Activated CD8-positive, alpha-beta T cell treated with anti-CD3 and anti-CD28 coated beads for 36 hours (primary cell): ENCODE measurements around the gene IFNLR1. TPM values are rescaled to one million over a fixed set of nuclear protein-coding genes. Genes with fewer than 3 reads are reported as not detected.

Experiments
- ATAC-seq: fragments of 200-7000 bp; cut with Tn5 transposase; one replicate; pipeline ENCODE4 v1.10.0; 2021; ENCODE audit warnings: mild to moderate bottlenecking, moderate library complexity
- CTCF ChIA-PET: fragments of 350-600 bp; sonication (Branson Sonifier 250); formaldehyde crosslinking; loops from one replicate; lab custom pipeline; 2021; ENCODE audit warnings: antibody characterized with exemption; lab: Charles Lee
- POLR2A ChIA-PET: fragments of 350-600 bp; sonication (Branson Sonifier 250); formaldehyde crosslinking; loops from one replicate; lab custom pipeline; 2021; ENCODE audit warnings: antibody characterized with exemption; lab: Charles Lee
- DNase-seq: peaks from one replicate; pipeline ENCODE4 v3.0.0-alpha.2; 2020
- H3K27ac Mint-ChIP-seq: one replicate; pipeline ENCODE4 v1.8.0; 2021; ENCODE audit warnings: mild to moderate bottlenecking, mixed read lengths
- H3K27me3 Mint-ChIP-seq: one replicate; pipeline ENCODE4 v1.8.0; 2021; ENCODE audit warnings: mixed read lengths
- H3K36me3 Mint-ChIP-seq: one replicate; pipeline ENCODE4 v1.8.0; 2021; ENCODE audit warnings: low read depth, mixed read lengths
- H3K4me1 Mint-ChIP-seq: one replicate; pipeline ENCODE4 v1.8.0; 2021; ENCODE audit warnings: low read depth, mixed read lengths
- H3K4me3 Mint-ChIP-seq: one replicate; pipeline ENCODE4 v1.8.0; 2021; ENCODE audit warnings: mild to moderate bottlenecking, moderate library complexity, mixed read lengths
- H3K9me3 Mint-ChIP-seq: one replicate; pipeline ENCODE4 v1.8.0; 2021; ENCODE audit warnings: mixed read lengths
- CTCF ChIP-seq: fragments of 200-600 bp; IDR thresholded peaks from one replicate; pipeline ENCODE4 v1.8.0; 2022; ENCODE audit warnings: antibody characterized with exemption, mild to moderate bottlenecking
- intact Hi-C: fragments of 100-400 bp; cut with micrococcal nuclease; formaldehyde crosslinking; loops from one replicate; pipeline ENCODE4 v1.10.0; 2022
- total RNA-seq, 2 experiments: library from RNA; stranded (reverse); gene quantifications; one replicate each; pipeline ENCODE4 v1.2.3, GENCODE V29; 2021

IFNLR1 gene
- total RNA-seq, 2 experiments from 2014 or later = 4.8 to 6.4 TPM

GRCh38 chr1:24147816-24148215, 39.3 kb downstream of the IFNLR1 start:
- no peak for TF ChIP-seq CTCF
- H3K4me3 Mint-ChIP-seq = no peak overlapping the region
- H3K9me3 Mint-ChIP-seq = no peaks in the 10 kb centered on the region
- H3K4me1 Mint-ChIP-seq = peaks cover 18% of the 10 kb centered on the region
- intact Hi-C loops = no loop called here
- no peak for DNase-seq
- CTCF ChIA-PET = interaction anchor here (0.9 kb wide), 1 partner anchor 243 kb away, joined by 3 read pairs; no protein-coding TSS in a partner anchor
- H3K27ac Mint-ChIP-seq = no peak overlapping the region
- POLR2A ChIA-PET = interaction anchor here (0.6 kb wide), 1 partner anchor 165 kb away, joined by 3 read pairs; no protein-coding TSS in a partner anchor
- ATAC-seq = no peak
- no peaks in the 10 kb centered on the region for H3K36me3 Mint-ChIP-seq
- H3K27me3 Mint-ChIP-seq = peaks cover 37% of the 10 kb centered on the region

- H3K27me3 Mint-ChIP-seq = peaks cover 35% of the 10 kb centered on the region
- intact Hi-C loops = no loop called here
- H3K4me1 Mint-ChIP-seq = peaks cover 18% of the 10 kb centered on the region
- CTCF ChIA-PET = no interaction called here
- ATAC-seq = no peak
- H3K9me3 Mint-ChIP-seq = no peaks in the 10 kb centered on the region
- POLR2A ChIA-PET = interaction anchor here (0.6 kb wide), 1 partner anchor 166 kb away, joined by 3 read pairs; no protein-coding TSS in a partner anchor
- H3K27ac Mint-ChIP-seq = no peak overlapping the region
- H3K4me3 Mint-ChIP-seq = no peak overlapping the region
- no peak for TF ChIP-seq CTCF
- no peaks in the 10 kb centered on the region for H3K36me3 Mint-ChIP-seq
- no peak for DNase-seq
Observed at GRCh38 chr1:24147194-24147593, 39.9 kb downstream of the IFNLR1 start.

GRCh38 chr1:24142546-24143534, 44.2 kb downstream of the IFNLR1 start, which contains the start of gene IL22RA1:
Gene IL22RA1 (minus strand): TSS chr1:24143140. CDS start chr1:24143082, 58 bp downstream.
- DNase-seq = no peak
- ChIA-PET POLR2A (no interaction called here), CTCF (interaction anchor here (1.0 to 5.7 kb wide), 3 partner anchors 7 to 9 kb away, joined by 3 to 27 read pairs (median 3); no protein-coding TSS in a partner anchor)
- Mint-ChIP-seq H3K36me3 (no peaks in the 10 kb centered on the region), H3K27me3 (peaks cover 10% of the 10 kb centered on the region), H3K4me1 (peaks cover 3% of the 10 kb centered on the region), H3K4me3 (no peak within 1 kb of the TSS), H3K27ac (no peak within 1 kb of the TSS), H3K9me3 (no peaks in the 10 kb centered on the region)
- TF ChIP-seq CTCF = no peak
- intact Hi-C loops = no loop called here
- ATAC-seq = no peak

GRCh38 chr1:24141311-24141997, 45.6 kb downstream of the IFNLR1 start:
- no peaks in the 10 kb centered on the region for H3K36me3 Mint-ChIP-seq
- ChIA-PET CTCF (interaction anchor here (5.7 kb wide), 1 partner anchor 9 kb away, joined by 27 read pairs; no protein-coding TSS in a partner anchor), POLR2A (no interaction called here)
- H3K27me3 Mint-ChIP-seq = peaks cover 8% of the 10 kb centered on the region
- TF ChIP-seq CTCF = no peak
- peaks cover 3% of the 10 kb centered on the region for H3K4me1 Mint-ChIP-seq
- no peak overlapping the region for H3K4me3 Mint-ChIP-seq
- intact Hi-C loops = no loop called here
- H3K27ac Mint-ChIP-seq = no peak overlapping the region
- DNase-seq (no peak), ATAC-seq (no peak)
- H3K9me3 Mint-ChIP-seq = no peaks in the 10 kb centered on the region
